CD4-positive, alpha-beta memory T cell (primary cell): ENCODE measurements around the gene ZBTB20. TPM values are rescaled to one million over a fixed set of nuclear protein-coding genes. Genes with fewer than 3 reads are reported as not detected.
A peak's percentile ranks its signal among the peaks of the same experiment; 100 is the strongest.

Experiments
- CTCF ChIA-PET: fragments of 350-600 bp; sonication (Branson Sonifier 250); formaldehyde crosslinking; loops from one replicate; lab custom pipeline; 2021; ENCODE audit warnings: inconsistent platforms; ENCODE audit not compliant: partially characterized antibody; lab: Charles Lee
- POLR2A ChIA-PET: fragments of 350-600 bp; sonication (Branson Sonifier 250); formaldehyde crosslinking; loops from one replicate; lab custom pipeline; 2021; ENCODE audit not compliant: partially characterized antibody; lab: Charles Lee
- DNase-seq, 5 donors: peaks; one replicate each; pipeline versions ENCODE4 v3.0.0 to v3.0.0-alpha.2; 2020 to 2022; ENCODE audit warnings: mixed read lengths in 1 of 5
- H3K27ac ChIP-seq: one replicate; pipeline ENCODE4 v1.7.0; 2013; ENCODE audit warnings: low read depth, low read length
- H3K27me3 ChIP-seq: 2 replicates; pipeline ENCODE4 v1.7.0; 2013; ENCODE audit warnings: mild to moderate bottlenecking, low read length, moderate library complexity; ENCODE audit not compliant: insufficient read depth
- H3K36me3 ChIP-seq: 2 replicates; pipeline ENCODE4 v1.7.0; 2013; ENCODE audit warnings: mild to moderate bottlenecking, low read length, moderate library complexity; ENCODE audit not compliant: insufficient read depth
- H3K4me1 ChIP-seq: 2 replicates; pipeline ENCODE4 v1.7.0; 2013; ENCODE audit warnings: mild to moderate bottlenecking, low read length, moderate library complexity; ENCODE audit not compliant: insufficient read depth
- H3K4me3 ChIP-seq, 2 donors: one replicate each; pipeline ENCODE4 v1.7.0; 2013; ENCODE audit warnings: low read length in 2 of 2, mild to moderate bottlenecking in 1 of 2
- H3K9me3 ChIP-seq, 2 donors: one replicate each; pipeline ENCODE4 v1.7.0; 2013; ENCODE audit warnings: low read length in 2 of 2, control low read depth in 1 of 2; ENCODE audit not compliant: control insufficient read depth in 1 of 2
- H3K27ac Mint-ChIP-seq, 7 donors: one replicate each; pipeline ENCODE4 v1.8.0; 2020 to 2021; ENCODE audit warnings: mixed read lengths in 7 of 7, mild to moderate bottlenecking in 6 of 7, inconsistent platforms in 3 of 7, moderate library complexity in 3 of 7
- H3K27me3 Mint-ChIP-seq, 2 donors: one replicate each; pipeline ENCODE4 v1.8.0; 2020 to 2021; ENCODE audit warnings: mixed read lengths in 2 of 2
- H3K36me3 Mint-ChIP-seq, 2 donors: one replicate each; pipeline ENCODE4 v1.8.0; 2020 to 2021; ENCODE audit warnings: mixed read lengths in 2 of 2, inconsistent platforms in 1 of 2, mild to moderate bottlenecking in 1 of 2
- H3K4me1 Mint-ChIP-seq, 4 donors: one replicate each; pipeline ENCODE4 v1.8.0; 2020 to 2021; ENCODE audit warnings: mixed read lengths in 4 of 4, mild to moderate bottlenecking in 1 of 4
- H3K4me3 Mint-ChIP-seq, 8 donors: one replicate each; pipeline ENCODE4 v1.8.0; 2020 to 2021; ENCODE audit warnings: mixed read lengths in 8 of 8, mild to moderate bottlenecking in 7 of 8, moderate library complexity in 6 of 8, inconsistent platforms in 3 of 8
- H3K9me3 Mint-ChIP-seq, 8 donors: one replicate each; pipeline ENCODE4 v1.8.0; 2020 to 2021; ENCODE audit warnings: mixed read lengths in 8 of 8, mild to moderate bottlenecking in 5 of 8, inconsistent platforms in 3 of 8, moderate library complexity in 1 of 8
- intact Hi-C: fragments of 100-400 bp; cut with micrococcal nuclease; formaldehyde crosslinking; loops from one replicate; pipeline ENCODE4 v1.15.1; 2023
- polyA plus RNA-seq, 2 donors: library from polyadenylated mRNA; unstranded; fragments of 300-500 nt; fragmentation: Illumina TruSeq; gene quantifications; one replicate each; pipeline ENCODE4 v1.2.3, GENCODE V29; 2021
- total RNA-seq, 2 experiments: library from RNA; stranded (reverse); gene quantifications; one replicate each; pipeline ENCODE4 v1.2.3, GENCODE V29; 2021

The ZBTB20 gene
- total and polyA plus RNA-seq, 4 experiments from 2014 or later, result 21.9 to 58.4 (median 41.4) TPM

- POLR2A ChIA-PET, result no interaction called here
- H3K27ac Mint-ChIP-seq, result peak overlapping the region in 3 of 7 donors; percentile 20 to 23 (median 23)
Measured at GRCh38 chr3:114721864-114722263, 425.2 kb downstream of the ZBTB20 start.

GRCh38 chr3:114721209-114721608 lies 425.9 kb downstream of the ZBTB20 start:
- peaks cover 23% of the 10 kb centered on the region for H3K4me1 ChIP-seq
- H3K4me3 Mint-ChIP-seq, result peak overlapping the region in 6 of 8 donors; percentile 32 to 67 (median 50)
- POLR2A ChIA-PET, result no interaction called here

More at GRCh38 chr3:114721864-114722263, 425.2 kb downstream of the ZBTB20 start:
- intact Hi-C loops, result no loop called here
- Mint-ChIP-seq H3K36me3 (peaks cover 4 to 26% of the 10 kb centered on the region in 2 donors), H3K9me3 (no peaks in the 10 kb centered on the region), H3K4me3 (peak overlapping the region in 6 of 8 donors; percentile 0 to 53 (median 6)), H3K27me3 (no peaks in the 10 kb centered on the region), H3K4me1 (peaks cover 27 to 42% (median 33%) of the 10 kb centered on the region in 4 donors)
- no peak overlapping the region for H3K27ac ChIP-seq
- H3K9me3 ChIP-seq, result no peaks in the 10 kb centered on the region
- CTCF ChIA-PET, result no interaction called here
- H3K4me3 ChIP-seq, result no peak overlapping the region
- H3K4me1 ChIP-seq, result peaks cover 23% of the 10 kb centered on the region
- no peak for DNase-seq
- H3K27me3 ChIP-seq, result no peaks in the 10 kb centered on the region
- H3K36me3 ChIP-seq, result no peaks in the 10 kb centered on the region

GRCh38 chr3:114718898-114719210 lies 428.2 kb downstream of the ZBTB20 start:
- Mint-ChIP-seq H3K4me1 (peaks cover 28 to 40% (median 34%) of the 10 kb centered on the region in 4 donors), H3K27ac (no peak overlapping the region), H3K4me3 (no peak overlapping the region), H3K9me3 (no peaks in the 10 kb centered on the region), H3K36me3 (peaks cover 2 to 32% of the 10 kb centered on the region in 2 donors), H3K27me3 (no peaks in the 10 kb centered on the region)
- DNase-seq, result no peak
- POLR2A ChIA-PET, result interaction anchor here (0.6 kb wide), 1 partner anchor 134 kb away, joined by 3 read pairs; no protein-coding TSS in a partner anchor
- intact Hi-C loops, result no loop called here
- Histone ChIP-seq H3K36me3 (no peaks in the 10 kb centered on the region), H3K27me3 (no peaks in the 10 kb centered on the region), H3K4me1 (peaks cover 23% of the 10 kb centered on the region), H3K9me3 (no peaks in the 10 kb centered on the region), H3K4me3 (no peak overlapping the region), H3K27ac (no peak overlapping the region)
- CTCF ChIA-PET, result interaction anchor here (1.6 kb wide), 1 partner anchor 10 kb away, joined by 3 read pairs; no protein-coding TSS in a partner anchor

More at GRCh38 chr3:114721209-114721608, 425.9 kb downstream of the ZBTB20 start:
- H3K9me3 Mint-ChIP-seq, result no peaks in the 10 kb centered on the region
- H3K4me3 ChIP-seq, result no peak overlapping the region
- DNase-seq, result no peak
- no peak overlapping the region for H3K27ac ChIP-seq
- no peaks in the 10 kb centered on the region for H3K27me3 Mint-ChIP-seq
- H3K36me3 ChIP-seq, result no peaks in the 10 kb centered on the region
- no peaks in the 10 kb centered on the region for H3K9me3 ChIP-seq
- H3K27ac Mint-ChIP-seq, result peak overlapping the region in 2 of 7 donors; percentile 13 to 39
- H3K36me3 Mint-ChIP-seq, result peaks cover 4 to 31% of the 10 kb centered on the region in 2 donors
- H3K4me1 Mint-ChIP-seq, result peaks cover 28 to 42% (median 33%) of the 10 kb centered on the region in 4 donors
- CTCF ChIA-PET, result no interaction called here
- intact Hi-C loops, result no loop called here
- no peaks in the 10 kb centered on the region for H3K27me3 ChIP-seq

- Histone ChIP-seq H3K4me1 (peaks cover 23% of the 10 kb centered on the region), H3K27ac (no peak overlapping the region), H3K9me3 (no peaks in the 10 kb centered on the region), H3K27me3 (no peaks in the 10 kb centered on the region), H3K36me3 (no peaks in the 10 kb centered on the region), H3K4me3 (no peak overlapping the region)
- no peaks in the 10 kb centered on the region for H3K9me3 Mint-ChIP-seq
- ChIA-PET POLR2A (interaction anchor here (0.6 kb wide), 1 partner anchor 134 kb away, joined by 3 read pairs; no protein-coding TSS in a partner anchor), CTCF (interaction anchor here (1.6 kb wide), 1 partner anchor 10 kb away, joined by 3 read pairs; no protein-coding TSS in a partner anchor)
- H3K27me3 Mint-ChIP-seq, result no peaks in the 10 kb centered on the region
- peaks cover 4 to 32% of the 10 kb centered on the region in 2 donors for H3K36me3 Mint-ChIP-seq
- H3K27ac Mint-ChIP-seq, result no peak overlapping the region
- H3K4me3 Mint-ChIP-seq, result no peak overlapping the region
- H3K4me1 Mint-ChIP-seq, result peaks cover 26 to 39% (median 32%) of the 10 kb centered on the region in 4 donors
- intact Hi-C loops, result no loop called here
- DNase-seq, result no peak
Measured at GRCh38 chr3:114718071-114718897, 428.8 kb downstream of the ZBTB20 start.

- no peak overlapping the region for H3K27ac ChIP-seq
- no peak overlapping the region for H3K4me3 ChIP-seq
- no peak for DNase-seq
- no peaks in the 10 kb centered on the region for H3K9me3 Mint-ChIP-seq
- H3K4me1 ChIP-seq, result peaks cover 12% of the 10 kb centered on the region
- ChIA-PET POLR2A (no interaction called here), CTCF (no interaction called here)
- no peaks in the 10 kb centered on the region for H3K27me3 Mint-ChIP-seq
- no peak overlapping the region for H3K27ac Mint-ChIP-seq
- no peak overlapping the region for H3K4me3 Mint-ChIP-seq
- peaks cover 13 to 31% (median 21%) of the 10 kb centered on the region in 4 donors for H3K4me1 Mint-ChIP-seq
- H3K36me3 ChIP-seq, result no peaks in the 10 kb centered on the region
- peaks cover 4 to 31% of the 10 kb centered on the region in 2 donors for H3K36me3 Mint-ChIP-seq
- no peaks in the 10 kb centered on the region for H3K9me3 ChIP-seq
- H3K27me3 ChIP-seq, result no peaks in the 10 kb centered on the region
- intact Hi-C loops, result no loop called here
Measured at GRCh38 chr3:114716916-114717315, 430.2 kb downstream of the ZBTB20 start.

- H3K9me3 Mint-ChIP-seq, result no peaks in the 10 kb centered on the region
- H3K27me3 ChIP-seq, result no peaks in the 10 kb centered on the region
- no peaks in the 10 kb centered on the region for H3K27me3 Mint-ChIP-seq
- no peaks in the 10 kb centered on the region for H3K9me3 ChIP-seq
- peaks cover 5 to 23% (median 14%) of the 10 kb centered on the region in 4 donors for H3K4me1 Mint-ChIP-seq
- ChIA-PET CTCF (no interaction called here), POLR2A (no interaction called here)
- peaks cover 5% of the 10 kb centered on the region for H3K4me1 ChIP-seq
- intact Hi-C loops, result no loop called here
- no peak for DNase-seq
- no peak overlapping the region for H3K27ac Mint-ChIP-seq
- H3K36me3 ChIP-seq, result no peaks in the 10 kb centered on the region
- no peak overlapping the region for H3K27ac ChIP-seq
- no peak overlapping the region for H3K4me3 ChIP-seq
- peaks cover 4 to 32% of the 10 kb centered on the region in 2 donors for H3K36me3 Mint-ChIP-seq
- H3K4me3 Mint-ChIP-seq, result no peak overlapping the region
Measured at GRCh38 chr3:114716126-114716525, 431.0 kb downstream of the ZBTB20 start.

GRCh38 chr3:114714957-114715460 lies 432.1 kb downstream of the ZBTB20 start:
- Histone ChIP-seq H3K4me3 (no peak overlapping the region), H3K4me1 (no peaks in the 10 kb centered on the region), H3K9me3 (no peaks in the 10 kb centered on the region), H3K27ac (no peak overlapping the region), H3K27me3 (no peaks in the 10 kb centered on the region), H3K36me3 (no peaks in the 10 kb centered on the region)
- intact Hi-C loops, result no loop called here
- no peaks in the 10 kb centered on the region for H3K9me3 Mint-ChIP-seq
- no peak overlapping the region for H3K27ac Mint-ChIP-seq
- peaks cover 0 to 16% (median 9%) of the 10 kb centered on the region in 4 donors for H3K4me1 Mint-ChIP-seq
- peaks cover 11 to 40% of the 10 kb centered on the region in 2 donors for H3K36me3 Mint-ChIP-seq
- H3K4me3 Mint-ChIP-seq, result no peak overlapping the region
- CTCF ChIA-PET, result no interaction called here
- DNase-seq, result no peak
- POLR2A ChIA-PET, result no interaction called here
- H3K27me3 Mint-ChIP-seq, result no peaks in the 10 kb centered on the region
